GM21825 (cell line): ENCODE data around the gene VWA2.
"Not testable (repeated sequence)": the region's sequence is repeated elsewhere in the genome, so short reads cannot be mapped to it uniquely, and the experiment has no call there.

ENCODE experiments used
- ATAC-seq: cut with Tn5 transposase; IDR thresholded peaks from one replicate; pipeline ENCODE4 v1.9.1; 2021; ENCODE audit warnings: mild to moderate bottlenecking, moderate library complexity; ENCODE audit not compliant: unreplicated experiment

The VWA2 gene

DNA sequence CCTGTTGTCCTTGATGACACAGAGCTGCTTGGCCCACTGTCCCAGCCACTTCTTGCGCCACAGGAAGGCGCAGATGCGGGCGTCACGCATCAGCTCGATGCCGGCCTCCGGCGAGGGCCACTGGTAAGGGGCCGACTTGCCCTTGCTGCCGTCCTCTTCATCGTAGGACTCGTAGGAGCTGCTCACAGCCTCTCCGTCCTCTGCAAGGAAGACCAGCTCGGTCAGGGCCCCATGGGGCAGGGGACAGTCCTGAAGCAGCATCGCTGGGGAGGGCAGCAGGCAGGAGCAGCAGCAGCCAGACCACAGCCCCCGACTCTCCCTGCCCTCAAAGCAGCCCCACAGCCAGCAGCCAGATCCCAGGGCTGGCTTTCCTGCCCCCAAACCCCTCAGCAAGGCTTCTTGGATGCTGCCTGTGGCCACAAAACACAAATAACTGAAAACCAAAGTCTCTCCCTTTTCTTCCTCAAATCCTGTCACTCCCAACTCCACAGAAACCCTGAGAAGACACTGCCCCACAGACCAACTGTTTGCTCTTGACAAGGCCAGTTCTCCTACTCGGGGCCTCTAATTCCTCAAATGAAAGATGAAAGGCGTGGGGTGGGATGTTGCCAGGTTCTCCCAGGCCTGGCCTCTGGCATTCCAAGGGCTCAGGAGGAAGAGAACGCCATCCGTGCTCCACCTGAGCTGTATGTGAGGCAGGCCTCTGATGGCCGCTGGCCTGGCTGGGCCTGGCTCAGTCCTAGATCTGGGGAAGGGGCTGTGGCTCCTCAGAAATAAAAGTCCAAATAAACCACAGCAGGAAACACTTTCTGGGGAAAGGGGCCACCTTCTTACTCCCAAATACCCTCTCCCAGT lies 76.7 kb downstream of the VWA2 start:
- ATAC-seq = no peak

DNA sequence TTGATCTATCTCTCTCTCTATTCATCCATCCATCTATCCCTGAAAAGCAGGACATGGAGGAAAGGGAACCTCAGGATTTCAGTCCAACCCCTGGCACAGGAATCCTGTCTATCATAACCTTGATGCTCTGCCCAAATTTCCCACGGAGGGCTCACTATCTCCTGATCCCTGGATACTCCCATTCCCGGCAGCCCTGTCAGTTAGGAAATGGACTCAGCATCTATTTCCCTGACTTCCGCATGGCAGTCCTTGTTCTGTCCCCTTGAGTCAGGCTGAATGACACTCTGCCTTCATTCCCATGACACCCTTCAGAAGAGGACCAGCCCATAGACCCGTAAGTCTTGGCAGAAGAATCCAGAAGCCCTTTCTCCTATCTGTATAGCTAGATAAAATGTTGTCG lies 77.7 kb downstream of the VWA2 start:
- no peak for ATAC-seq

DNA sequence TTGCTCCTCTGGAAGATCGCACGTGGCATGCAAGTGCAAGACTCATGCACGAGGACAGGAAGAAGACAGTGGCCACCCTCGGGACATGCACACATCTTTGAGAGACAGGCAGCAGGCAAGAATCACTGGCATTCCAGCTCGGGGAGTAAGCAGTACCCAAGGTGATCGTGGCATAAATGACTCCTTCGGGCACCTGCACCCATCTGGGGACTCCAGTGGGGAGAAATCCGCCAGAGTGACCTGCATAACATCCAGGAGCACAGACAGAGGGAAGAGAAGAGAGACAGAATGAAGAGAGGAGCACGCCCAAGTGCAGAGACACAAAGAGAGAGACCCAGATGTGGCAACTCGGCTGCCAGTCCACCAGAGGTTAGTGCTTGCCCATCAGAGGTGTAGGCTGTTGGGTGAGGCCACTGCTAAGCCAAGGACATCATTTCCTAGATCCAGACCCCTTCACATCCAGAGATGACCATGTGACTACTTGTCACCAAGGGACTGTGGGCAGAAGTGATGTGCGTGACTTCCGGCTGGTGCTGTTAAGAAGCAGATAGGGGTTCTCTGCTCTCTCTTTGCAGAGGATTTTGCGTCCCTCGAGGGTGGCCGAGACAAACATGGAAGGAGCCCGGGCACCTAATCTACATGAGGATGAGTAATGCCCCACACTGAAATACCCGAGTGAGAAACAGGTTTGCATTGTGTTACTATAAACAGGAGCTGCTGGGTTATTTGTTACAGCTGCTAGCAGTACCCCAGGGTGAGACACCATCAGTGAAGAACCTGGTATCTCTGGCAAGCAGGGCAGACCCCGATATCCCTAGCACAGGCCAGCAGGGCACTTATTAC lies 80.6 kb downstream of the VWA2 start:
- no peak for ATAC-seq

DNA sequence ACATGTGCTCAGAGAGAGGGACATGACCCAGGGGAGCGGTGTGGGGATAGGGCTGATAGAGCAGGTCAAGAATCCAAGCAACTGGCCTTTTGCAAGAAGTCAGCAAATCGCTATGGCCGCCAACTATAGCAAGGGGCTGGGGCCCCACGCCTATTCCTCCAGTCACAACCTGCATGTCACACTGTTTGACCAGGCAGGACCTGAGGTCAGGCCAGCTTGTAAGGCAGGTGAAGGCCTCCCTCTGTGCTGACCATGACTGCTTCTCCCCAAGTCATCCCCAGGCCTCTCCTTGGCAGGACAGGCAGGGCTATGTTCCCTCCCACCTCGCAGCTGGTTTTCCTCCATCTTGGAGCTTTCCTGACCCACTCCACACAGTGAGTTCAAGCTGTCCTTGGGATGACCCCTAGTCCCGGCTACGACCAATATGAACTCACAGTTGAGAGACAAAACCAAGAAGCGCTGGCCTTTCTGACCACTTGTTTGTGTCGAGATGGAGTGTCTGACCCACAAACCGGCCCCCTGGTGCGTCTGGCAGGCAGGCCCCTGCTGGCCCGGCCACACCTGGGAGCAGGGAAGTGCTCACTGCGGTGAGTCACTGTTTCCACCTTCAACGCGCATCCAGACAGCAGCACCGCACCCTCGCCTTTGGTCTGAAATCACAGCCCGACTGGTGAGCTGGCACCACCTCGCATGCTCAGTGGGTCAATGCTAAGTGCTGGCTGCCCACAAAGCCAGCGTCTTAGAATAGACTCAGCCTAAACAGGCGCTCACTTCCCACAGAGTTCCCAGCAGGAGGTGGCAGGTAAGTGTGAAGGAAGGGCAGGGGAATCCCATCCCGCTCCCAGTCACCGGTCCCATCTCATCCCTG lies 81.4 kb downstream of the VWA2 start:
- ATAC-seq = no peak

DNA sequence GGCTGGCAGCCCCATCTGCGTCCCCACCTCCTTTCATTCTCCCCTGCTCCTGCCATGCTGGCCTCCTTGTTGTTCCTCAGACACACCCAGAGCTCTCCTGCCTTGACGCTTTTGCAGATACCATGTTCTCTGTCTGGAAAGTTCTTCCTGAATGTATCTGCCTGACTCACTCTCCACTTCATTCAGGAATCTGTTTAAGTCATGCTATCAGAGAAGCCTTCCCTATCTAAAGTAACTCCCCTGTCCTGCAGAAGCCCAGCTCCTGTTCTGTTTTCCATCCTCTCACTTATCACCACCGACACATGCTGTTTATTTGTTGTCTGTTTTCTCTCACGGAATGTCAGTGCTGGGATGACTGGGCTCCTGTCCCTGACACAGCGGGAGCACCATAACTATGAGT lies 83.3 kb downstream of the VWA2 start:
- no peak for ATAC-seq

DNA sequence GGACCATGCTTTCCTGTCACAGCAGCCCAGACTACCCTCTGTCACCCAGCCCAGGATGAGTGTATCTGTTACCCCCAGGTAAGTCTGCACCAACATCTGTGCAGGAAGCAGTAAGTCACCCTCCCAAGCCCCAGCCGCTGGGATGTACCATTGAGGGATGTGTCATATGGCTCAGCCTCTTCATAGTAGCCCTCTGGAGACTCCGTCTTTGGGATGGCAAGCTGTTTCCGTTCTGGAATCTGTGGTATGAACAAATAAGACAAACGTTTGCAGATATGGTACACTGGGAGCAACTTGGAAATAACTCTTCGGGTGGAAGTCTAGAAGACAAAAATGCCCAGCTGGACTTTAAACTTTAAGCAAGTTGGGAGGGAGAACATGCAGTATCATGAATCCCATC lies 84.0 kb downstream of the VWA2 start:
- ATAC-seq = no peak

DNA sequence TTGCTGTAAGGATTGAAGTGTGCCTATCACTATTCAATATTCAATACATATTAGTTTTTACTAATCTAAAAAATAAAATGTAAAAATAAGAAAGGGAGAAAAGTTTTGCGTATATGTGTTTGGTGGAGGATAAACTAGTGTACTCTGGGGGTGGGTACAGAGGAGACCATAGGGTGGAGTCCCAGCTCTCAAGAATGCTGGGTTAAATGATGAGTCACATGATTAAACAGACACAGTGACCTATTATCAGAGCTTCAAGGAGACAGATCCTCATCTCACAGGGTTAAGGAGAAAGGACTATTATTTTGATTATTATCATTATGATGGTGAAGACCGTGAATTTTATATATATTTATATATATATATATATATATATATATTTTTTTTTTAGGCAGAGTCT lies 87.7 kb downstream of the VWA2 start:
- ATAC-seq = no peak

DNA sequence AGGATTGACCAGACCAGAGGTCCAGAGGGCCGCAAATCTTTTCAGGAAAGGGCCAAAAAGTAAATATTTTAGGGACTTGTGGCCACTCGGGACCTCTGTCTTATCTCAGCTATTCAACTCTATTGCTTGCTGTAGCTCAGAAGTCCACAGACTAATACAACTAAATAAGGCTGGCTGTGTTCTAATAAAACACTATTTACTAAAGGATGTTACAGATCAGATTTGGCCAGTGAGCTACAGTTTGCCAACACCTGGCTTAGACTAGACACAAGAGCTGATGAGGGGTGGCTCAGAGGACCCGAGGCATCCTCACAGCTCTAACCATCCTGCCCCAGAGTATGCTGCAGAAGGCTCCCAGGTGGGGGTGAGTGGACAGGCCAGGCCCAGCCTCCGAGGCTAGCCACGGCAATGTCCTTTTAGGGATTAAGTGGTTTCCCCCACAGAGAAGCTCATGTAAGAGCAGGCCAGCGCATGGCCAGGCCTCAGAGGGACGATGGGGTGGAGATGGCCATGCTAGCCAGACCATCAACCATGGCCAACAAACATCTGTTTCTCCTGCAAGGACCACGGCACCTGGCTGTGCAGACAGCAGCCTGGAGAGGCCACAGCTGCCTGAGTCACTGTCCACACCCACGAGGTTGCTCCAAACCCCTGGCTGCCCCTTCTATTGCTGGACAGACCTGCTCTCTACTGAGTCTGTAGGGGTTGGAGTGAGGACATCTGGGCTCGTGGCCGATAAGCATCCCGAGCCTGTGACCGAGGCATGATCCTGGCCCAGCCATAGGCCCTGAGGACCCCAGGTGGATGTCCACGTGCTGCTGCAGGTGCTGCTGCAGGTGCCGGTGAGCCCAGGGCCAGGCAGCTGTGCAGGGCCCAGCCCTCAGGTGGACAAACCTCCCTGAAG lies 88.7 kb downstream of the VWA2 start:
- no peak for ATAC-seq

DNA sequence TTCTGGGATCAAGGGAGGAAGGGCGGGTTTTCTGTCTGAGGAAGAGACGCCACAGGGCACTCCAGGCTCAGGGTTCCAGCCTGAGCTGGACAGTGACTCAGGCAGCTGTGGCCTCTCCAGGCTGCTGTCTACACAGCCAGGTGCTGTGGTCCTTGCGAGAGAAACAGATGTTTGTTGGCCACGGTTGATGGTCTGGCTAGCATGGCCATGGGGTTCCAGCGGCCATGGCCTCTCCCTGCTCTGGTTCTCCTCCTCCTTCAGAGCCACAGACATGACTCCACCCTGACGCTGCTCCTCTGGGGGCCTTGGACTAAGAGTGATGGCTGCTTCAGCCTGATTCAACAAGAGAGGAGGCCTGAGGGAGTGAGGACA lies 89.4 kb downstream of the VWA2 start:
- ATAC-seq = no peak

DNA sequence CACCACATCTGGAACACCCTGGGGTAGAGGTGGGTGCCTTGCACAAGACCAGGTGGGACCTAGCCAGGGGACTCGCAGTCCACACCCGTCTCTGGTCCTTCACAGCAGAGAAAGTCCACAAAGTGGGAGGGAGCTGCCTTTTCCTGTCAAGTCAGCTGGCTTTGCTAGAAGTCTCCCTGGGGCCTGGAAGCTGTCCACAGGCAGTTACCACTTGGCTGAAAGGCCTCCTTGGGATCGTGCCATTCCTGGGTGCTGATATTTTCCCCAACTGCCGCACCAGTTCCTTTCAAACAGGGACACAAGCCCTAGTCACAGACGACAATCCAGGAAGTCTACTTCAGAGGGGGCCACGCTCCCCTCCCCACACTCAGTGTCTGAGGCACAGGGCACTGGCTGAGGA lies 89.8 kb downstream of the VWA2 start:
- no peak for ATAC-seq

DNA sequence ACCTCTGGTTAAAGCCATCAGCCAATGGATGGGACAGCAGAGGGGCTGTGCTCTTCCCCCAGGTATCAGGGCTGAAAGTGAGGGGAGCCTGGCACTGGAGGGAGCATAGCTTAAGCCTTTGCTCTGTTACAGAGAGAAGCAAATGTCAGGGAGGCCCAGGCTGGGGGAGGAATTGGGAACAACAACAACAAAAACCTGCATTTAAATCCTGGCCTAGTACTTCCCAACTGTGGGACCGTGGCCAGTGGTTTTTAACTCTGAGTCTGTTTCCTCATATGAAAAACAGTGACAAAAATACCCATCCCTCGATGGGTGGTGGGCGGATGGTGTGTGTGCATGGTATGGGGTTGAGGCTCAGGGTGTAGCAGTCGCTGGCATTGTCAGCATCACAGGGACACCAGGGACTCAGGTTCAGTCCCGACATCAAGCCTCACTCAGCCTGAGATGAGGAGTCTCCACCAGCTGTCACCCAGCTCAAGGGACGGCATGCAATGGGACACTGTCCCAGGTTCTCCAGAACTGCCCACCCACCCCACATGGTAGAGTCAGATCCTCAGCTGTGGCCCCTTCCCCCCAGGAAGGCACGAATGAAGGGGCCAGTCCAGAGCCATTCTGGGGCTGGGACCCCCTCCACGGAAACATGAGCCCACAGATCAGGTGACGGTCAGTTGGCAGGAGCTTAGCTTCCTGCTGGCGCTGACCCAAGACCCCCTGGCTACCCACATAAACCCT lies 90.7 kb downstream of the VWA2 start:
- ATAC-seq = no peak

DNA sequence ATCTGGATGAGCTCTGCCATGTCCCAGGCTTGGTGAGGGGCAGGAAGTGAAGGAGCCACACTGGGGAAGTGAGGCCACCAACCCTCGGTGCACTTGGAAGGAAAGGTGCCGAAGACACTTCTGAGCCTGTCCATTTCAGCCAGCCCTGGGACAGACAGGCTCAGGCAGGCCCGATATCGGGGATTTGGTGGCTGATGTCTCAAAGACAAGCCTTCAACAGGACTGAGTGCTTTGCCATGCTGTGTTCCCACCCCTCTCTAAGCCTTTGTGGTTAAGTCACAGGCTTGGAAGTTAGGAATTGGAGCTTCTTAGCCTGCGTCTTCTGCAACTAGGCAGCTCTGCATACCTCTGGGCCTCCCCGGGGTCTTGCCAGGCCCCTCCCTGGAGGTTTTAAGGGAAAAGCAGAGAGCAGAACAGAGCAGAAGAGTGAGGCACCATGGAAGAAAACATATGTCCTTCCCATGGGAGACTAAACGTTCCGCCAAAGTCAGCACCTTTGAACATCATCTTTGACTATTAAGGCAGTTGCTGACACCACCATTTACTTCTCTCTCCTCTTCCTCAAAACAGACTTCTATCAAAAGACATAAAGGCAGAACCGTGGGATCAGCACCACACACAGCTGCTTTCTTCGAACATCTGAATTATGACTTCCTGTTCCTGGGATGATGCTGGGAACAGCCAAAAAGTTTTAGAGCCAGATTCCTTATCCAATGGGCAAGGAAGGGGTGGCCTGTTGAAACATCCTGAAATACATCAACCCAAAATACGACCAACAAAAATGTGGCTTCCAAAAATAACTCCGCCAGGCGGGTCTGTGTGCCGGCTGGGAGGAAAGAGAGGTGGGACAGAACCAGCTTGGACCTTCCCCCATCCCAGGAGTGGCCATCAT lies 93.5 kb downstream of the VWA2 start:
- no peak for ATAC-seq

DNA sequence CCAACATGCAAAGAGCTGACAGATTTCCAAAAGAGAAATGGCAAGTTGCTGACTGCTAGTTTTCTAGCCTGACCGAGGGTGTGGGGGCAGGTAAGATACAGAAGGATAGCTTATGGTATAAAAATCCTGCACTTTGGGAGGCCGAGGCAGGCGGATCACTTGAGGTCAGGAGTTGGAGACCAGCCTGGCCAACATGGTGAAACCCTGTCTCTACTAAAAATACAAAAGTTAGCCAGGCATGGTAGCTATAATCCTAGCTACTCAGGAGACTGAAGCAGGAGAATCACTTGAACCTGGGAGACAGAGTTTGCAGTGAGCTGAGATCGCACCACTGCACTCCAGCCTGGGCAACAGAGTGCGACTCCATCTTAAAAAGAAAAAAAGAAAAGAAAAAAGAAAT lies 94.4 kb downstream of the VWA2 start:
- not testable (repeated sequence) for ATAC-seq

DNA sequence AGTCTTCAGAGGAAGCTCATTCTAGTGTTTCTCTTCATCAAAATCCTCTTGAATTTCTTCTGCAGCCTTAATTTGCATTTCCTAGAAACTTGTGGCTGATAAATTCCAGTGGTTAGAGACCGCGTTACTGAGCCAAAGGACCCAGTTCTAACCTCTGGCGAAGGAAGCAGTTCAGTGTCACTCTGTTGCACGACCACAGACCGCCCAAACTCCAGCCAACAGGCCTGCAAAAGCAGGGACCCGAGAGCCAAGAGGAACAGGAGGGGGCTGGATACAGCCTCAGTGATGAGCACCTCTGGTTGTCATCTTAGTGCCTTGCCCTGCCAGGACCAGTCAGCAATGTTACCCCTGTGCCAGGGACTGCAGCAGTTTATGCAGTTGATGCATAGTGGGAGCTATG lies 95.2 kb downstream of the VWA2 start:
- no peak for ATAC-seq

DNA sequence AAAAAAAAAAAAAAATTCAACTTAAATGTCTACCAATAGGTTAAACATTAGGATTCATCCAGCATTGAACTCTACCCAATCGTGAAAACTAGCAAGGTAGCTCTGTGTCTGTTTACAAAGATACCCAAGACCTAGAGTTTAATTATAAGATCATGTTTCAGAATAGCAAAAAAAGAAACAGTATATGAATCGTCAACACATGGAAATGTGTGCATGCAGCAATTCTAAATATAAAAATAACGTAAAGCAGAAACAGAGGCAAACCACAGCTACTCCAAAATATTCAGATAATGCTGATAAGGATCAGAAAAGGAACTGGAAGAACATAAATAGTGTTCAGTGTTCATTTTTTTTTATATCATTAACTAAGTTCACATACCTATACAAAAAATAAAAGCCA lies 96.6 kb downstream of the VWA2 start:
- ATAC-seq = no peak

DNA sequence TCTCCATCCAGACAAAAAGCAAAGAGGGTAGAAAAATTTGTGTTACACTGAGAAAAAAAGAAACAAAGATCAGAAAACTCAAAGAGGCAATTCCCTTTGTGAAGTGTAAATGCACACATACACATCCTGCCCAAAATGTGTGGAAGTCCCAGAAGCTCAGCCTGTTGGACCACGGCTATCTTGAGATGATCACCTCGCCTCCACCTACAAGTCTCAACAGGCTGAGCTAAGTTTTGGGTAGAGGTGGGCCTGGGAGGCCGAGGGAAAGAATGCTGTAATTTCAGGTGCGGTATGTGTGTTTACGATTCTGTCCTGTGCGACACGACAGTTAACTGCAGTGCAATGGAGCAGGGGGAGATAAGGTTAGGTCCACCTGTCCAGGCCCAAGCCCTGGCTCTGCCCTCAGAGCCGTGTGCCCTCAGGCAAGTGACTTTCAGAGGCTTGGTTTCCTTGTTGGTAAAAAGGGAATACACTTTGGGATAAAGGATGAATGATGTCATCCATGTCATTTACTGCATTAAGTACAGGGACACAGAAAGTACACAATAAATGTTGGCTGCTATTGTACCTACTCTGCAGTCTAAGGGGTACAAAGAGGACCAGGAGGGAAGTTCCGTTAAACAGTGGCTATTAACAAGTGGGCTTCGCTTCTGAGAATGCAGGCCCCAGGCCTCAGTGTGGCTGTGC lies 97.9 kb downstream of the VWA2 start:
- no peak for ATAC-seq

DNA sequence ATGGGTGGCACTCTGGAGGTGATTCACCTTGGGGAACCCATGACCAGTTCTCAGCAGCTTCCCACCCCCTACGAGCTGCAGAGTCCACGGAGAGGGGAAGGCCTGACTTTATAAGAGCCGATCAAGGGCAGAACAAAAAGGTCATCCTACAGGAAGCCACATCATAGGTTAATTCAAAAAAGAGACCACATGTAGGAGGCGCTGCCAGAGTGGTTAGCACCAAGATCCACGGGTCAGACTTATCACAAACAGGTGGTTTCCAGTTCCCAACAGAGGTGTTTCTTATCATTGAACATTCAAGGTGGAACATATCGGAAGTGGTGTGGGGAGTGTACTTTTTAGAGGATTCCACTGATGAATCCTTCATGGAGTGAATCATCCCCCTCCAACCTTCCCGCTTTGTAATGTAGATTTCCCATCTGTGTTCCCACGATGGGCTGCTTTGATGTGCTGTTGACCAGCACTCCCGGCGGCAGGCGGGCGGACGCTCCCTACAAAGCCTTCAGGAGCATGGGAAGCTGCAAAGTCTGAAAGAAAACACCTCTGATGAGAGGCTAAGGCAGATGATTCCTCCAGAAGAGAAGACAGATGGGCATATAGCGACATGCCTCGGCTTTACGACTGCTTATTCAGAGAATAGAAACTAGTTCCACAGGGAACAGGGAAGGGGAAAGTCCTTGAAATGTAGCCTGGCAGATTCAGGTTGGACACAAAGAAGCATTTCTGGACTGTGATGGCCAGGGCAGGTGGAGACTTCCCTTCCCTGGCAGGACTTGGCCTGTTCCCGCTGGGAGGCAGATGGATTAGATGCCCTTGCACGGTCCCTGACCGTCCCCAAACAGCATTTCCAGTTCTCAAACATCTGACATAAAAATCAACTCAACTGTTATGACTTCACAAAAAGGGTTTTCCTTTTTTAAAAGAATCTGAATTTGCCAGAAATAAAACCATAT lies 98.7 kb downstream of the VWA2 start:
- ATAC-seq = no peak
